Left renal pelvis (tissue), 4 donors: ENCODE measurements around the gene SAMD14. TPM values are rescaled to one million over a fixed set of nuclear protein-coding genes. Genes with fewer than 3 reads are reported as not detected.

Source experiments
- DNase-seq, 4 donors: peaks; one replicate each; pipeline ENCODE4 v3.0.0-alpha.2; 2013; ENCODE audit warnings: low read depth in 4 of 4, low spot score in 3 of 4
- polyA plus RNA-seq, 4 donors: library from polyadenylated mRNA; unstranded; fragments of 120-200 nt; gene quantifications; one replicate each; pipeline ENCODE4 v1.2.1, GENCODE V29; 2013; ENCODE audit not compliant: insufficient read length in 4 of 4

The SAMD14 gene
- polyA plus RNA-seq, 4 donors = 9.2 to 19.0 (median 13.1) TPM

- DNase-seq = no peak
These were observed 12.5 kb downstream of the SAMD14 start for GRCh38 chr17:50117202-50118051.

GRCh38 chr17:50115756-50116155, 14.2 kb downstream of the SAMD14 start:
- no peak for DNase-seq

GRCh38 chr17:50114849-50115357, 15.1 kb downstream of the SAMD14 start:
- DNase-seq = no peak

GRCh38 chr17:50114401-50114800, 15.6 kb downstream of the SAMD14 start:
- no peak for DNase-seq

GRCh38 chr17:50113624-50114320, 16.2 kb downstream of the SAMD14 start:
- no peak for DNase-seq

- no peak for DNase-seq
These were observed 17.3 kb downstream of the SAMD14 start for GRCh38 chr17:50112694-50113093.

GRCh38 chr17:50111673-50112655, 18.0 kb downstream of the SAMD14 start:
- no peak for DNase-seq

GRCh38 chr17:50110591-50111349, 19.2 kb downstream of the SAMD14 start:
- no peak for DNase-seq

- DNase-seq = no peak
These were observed 20.2 kb downstream of the SAMD14 start for GRCh38 chr17:50109785-50110184.

- DNase-seq = no peak
These were observed 20.8 kb downstream of the SAMD14 start for GRCh38 chr17:50109207-50109606.

- no peak for DNase-seq
These were observed 21.4 kb downstream of the SAMD14 start for GRCh38 chr17:50108556-50108955.

GRCh38 chr17:50107790-50108414, 22.1 kb downstream of the SAMD14 start:
- no peak for DNase-seq

GRCh38 chr17:50106393-50107131, 23.4 kb downstream of the SAMD14 start:
- DNase-seq = no peak

- DNase-seq = no peak
These were observed 24.1 kb downstream of the SAMD14 start for GRCh38 chr17:50105811-50106210.

- no peak for DNase-seq
These were observed 26.0 kb downstream of the SAMD14 start for GRCh38 chr17:50103941-50104340.

- no peak for DNase-seq
These were observed 26.7 kb downstream of the SAMD14 start for GRCh38 chr17:50103252-50103651.

- DNase-seq = no peak
These were observed 27.6 kb downstream of the SAMD14 start for GRCh38 chr17:50102164-50102991.
